Measurements from ENCODE around the gene HDLBP. TPM values are rescaled to one million over a fixed set of nuclear protein-coding genes. Genes with fewer than 3 reads are reported as not detected.
"Not testable (repeated sequence)": the region's sequence is repeated elsewhere in the genome, so short reads cannot be mapped to it uniquely, and the experiment has no call there.

Gene HDLBP
- total and polyA plus RNA-seq, 4 donors, result 220 to 476 (median 318) TPM

DNA sequence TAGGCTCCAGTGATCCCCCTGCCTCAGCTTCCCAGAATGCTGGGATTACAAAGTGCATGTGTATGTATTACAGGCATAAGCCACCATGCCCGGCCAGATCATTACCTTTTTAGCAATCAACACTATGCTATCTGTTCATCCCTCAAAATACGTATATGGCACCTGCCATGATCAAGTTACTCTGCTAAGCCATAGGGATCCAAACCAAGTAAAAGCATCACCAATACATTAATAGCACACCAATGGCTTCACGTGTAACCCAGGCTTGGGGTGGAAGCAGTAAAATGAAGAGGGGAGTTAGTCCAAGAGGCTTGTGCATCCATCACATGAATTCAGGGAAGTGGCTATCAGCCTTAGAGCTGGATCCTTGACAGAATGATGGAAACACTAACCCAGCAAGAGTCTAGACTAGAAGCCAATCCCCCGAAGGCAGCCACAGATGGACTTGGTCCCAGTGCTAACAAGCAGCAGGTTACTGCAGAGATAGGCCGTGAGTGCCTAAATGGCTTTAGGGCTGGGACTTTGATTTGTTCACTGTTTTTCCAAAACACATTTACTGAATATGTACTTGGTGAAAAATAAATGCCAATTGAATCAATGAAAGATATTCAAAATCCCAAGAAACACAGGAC lies 11.3 kb downstream of the HDLBP start:
- H3K36me3 ChIP-seq (ENCODE audit: control insufficient read depth in 1 of 2, insufficient read depth in 2 of 2, low read length in 1 of 2), result no peaks in the 10 kb centered on the region
- intact Hi-C loops (cut with DNase I), result no loop called here
- WGBS, 2 donors, result 75% methylated on average over 5 of the region's 5 CpGs
- no peaks in the 10 kb centered on the region for H3K4me1 ChIP-seq (ENCODE audit: control insufficient read depth in 1 of 2, insufficient read depth in 2 of 2, low read length in 2 of 2)
- H3K4me3 ChIP-seq (ENCODE audit: low read length in 2 of 2), result no peak overlapping the region
- H3K27me3 ChIP-seq (ENCODE audit: control insufficient read depth in 1 of 2, insufficient read depth in 2 of 2, low read length in 1 of 2), result no peaks in the 10 kb centered on the region
- DNase-seq, result no peak
- H3K9me3 ChIP-seq (ENCODE audit: control insufficient read depth, low read length), result no peaks in the 10 kb centered on the region
- no peak for ATAC-seq (ENCODE audit: low FRiP score)
- H3K27ac ChIP-seq (ENCODE audit: low read depth in 1 of 2, low read length in 2 of 2), result no peak overlapping the region

DNA sequence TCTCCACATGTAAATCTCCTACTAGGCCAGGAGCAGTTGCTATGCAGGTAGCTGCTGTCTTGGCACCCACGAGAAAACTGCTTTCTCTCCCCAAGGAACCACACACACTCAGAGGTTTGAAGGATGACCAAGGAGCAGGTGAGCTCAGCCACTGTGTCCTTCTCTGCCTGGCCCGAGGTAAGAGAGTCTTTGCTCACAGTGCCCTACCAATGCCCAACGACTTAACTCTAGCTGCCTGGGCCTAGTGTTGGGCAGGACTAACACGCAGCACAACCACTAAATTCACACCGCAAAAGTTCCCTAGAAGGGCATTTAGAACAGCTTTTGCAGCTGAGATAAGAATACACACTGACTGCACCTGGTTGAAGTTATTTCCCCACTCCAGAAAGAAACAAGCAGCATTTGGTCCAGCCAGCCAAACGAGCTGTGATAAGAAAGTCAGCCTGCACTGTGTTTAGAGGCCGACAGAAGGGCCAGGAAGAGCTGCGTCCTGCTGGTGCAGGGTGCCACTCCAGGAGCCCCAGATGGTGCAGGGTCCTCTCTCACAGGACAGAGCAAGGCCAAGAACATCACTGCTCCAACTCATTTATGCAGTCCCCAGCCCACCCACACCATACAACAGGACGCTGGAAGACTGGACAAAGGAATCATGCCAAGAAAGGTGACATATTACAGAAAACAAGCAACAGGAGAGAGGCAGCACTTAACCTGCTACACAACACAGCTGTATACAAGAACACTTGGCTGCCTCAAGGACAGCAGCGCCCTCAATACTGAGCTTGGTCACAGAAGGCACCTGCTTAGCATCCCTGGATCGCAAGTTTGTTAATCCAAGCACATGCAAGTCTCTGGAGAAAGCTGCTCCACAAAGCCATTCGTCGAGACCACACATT lies 12.5 kb downstream of the HDLBP start:
- no peak for DNase-seq
- intact Hi-C loops (cut with DNase I), result no loop called here

GRCh38 chr2:241302083-241302482 lies 13.4 kb downstream of the HDLBP start:
- WGBS, 2 donors, result 89 to 92% methylated on average over 3 of the region's 3 CpGs
- H3K27ac ChIP-seq (ENCODE audit: low read depth in 1 of 2, low read length in 2 of 2), result no peak overlapping the region
- no peak for DNase-seq
- H3K4me1 ChIP-seq (ENCODE audit: control insufficient read depth in 1 of 2, insufficient read depth in 2 of 2, low read length in 2 of 2), result no peaks in the 10 kb centered on the region
- ATAC-seq (ENCODE audit: low FRiP score), result no peak
- no peaks in the 10 kb centered on the region for H3K36me3 ChIP-seq (ENCODE audit: control insufficient read depth in 1 of 2, insufficient read depth in 2 of 2, low read length in 1 of 2)
- H3K4me3 ChIP-seq (ENCODE audit: low read length in 2 of 2), result no peak overlapping the region
- intact Hi-C loops (cut with DNase I), result no loop called here
- no peaks in the 10 kb centered on the region for H3K27me3 ChIP-seq (ENCODE audit: control insufficient read depth in 1 of 2, insufficient read depth in 2 of 2, low read length in 1 of 2)
- no peaks in the 10 kb centered on the region for H3K9me3 ChIP-seq (ENCODE audit: control insufficient read depth, low read length)

More for the DNA sequence above, 12.5 kb downstream of the HDLBP start:
- no peak overlapping the region for H3K27ac ChIP-seq (ENCODE audit: low read depth in 1 of 2, low read length in 2 of 2)
- no peaks in the 10 kb centered on the region for H3K36me3 ChIP-seq (ENCODE audit: control insufficient read depth in 1 of 2, insufficient read depth in 2 of 2, low read length in 1 of 2)
- no peaks in the 10 kb centered on the region for H3K27me3 ChIP-seq (ENCODE audit: control insufficient read depth in 1 of 2, insufficient read depth in 2 of 2, low read length in 1 of 2)
- H3K4me3 ChIP-seq (ENCODE audit: low read length in 2 of 2), result no peak overlapping the region
- no peak for ATAC-seq (ENCODE audit: low FRiP score)
- 59 to 66% methylated on average over 13 of the region's 13 CpGs for WGBS, 2 donors
- no peaks in the 10 kb centered on the region for H3K4me1 ChIP-seq (ENCODE audit: control insufficient read depth in 1 of 2, insufficient read depth in 2 of 2, low read length in 2 of 2)
- no peaks in the 10 kb centered on the region for H3K9me3 ChIP-seq (ENCODE audit: control insufficient read depth, low read length)

- DNase-seq (no peak), ATAC-seq (ENCODE audit: low FRiP score) (no peak)
- Histone ChIP-seq H3K4me1 (ENCODE audit: control insufficient read depth in 1 of 2, insufficient read depth in 2 of 2, low read length in 2 of 2) (no peaks in the 10 kb centered on the region), H3K27ac (ENCODE audit: low read depth in 1 of 2, low read length in 2 of 2) (no peak overlapping the region), H3K27me3 (ENCODE audit: control insufficient read depth in 1 of 2, insufficient read depth in 2 of 2, low read length in 1 of 2) (no peaks in the 10 kb centered on the region), H3K4me3 (ENCODE audit: low read length in 2 of 2) (no peak overlapping the region), H3K36me3 (ENCODE audit: control insufficient read depth in 1 of 2, insufficient read depth in 2 of 2, low read length in 1 of 2) (no peaks in the 10 kb centered on the region), H3K9me3 (ENCODE audit: control insufficient read depth, low read length) (no peaks in the 10 kb centered on the region)
- intact Hi-C loops (cut with DNase I), result no loop called here
- 83 to 86% methylated on average over 12 of the region's 12 CpGs for WGBS, 2 donors
Measured at GRCh38 chr2:241300000-241300399, 15.5 kb downstream of the HDLBP start.

DNA sequence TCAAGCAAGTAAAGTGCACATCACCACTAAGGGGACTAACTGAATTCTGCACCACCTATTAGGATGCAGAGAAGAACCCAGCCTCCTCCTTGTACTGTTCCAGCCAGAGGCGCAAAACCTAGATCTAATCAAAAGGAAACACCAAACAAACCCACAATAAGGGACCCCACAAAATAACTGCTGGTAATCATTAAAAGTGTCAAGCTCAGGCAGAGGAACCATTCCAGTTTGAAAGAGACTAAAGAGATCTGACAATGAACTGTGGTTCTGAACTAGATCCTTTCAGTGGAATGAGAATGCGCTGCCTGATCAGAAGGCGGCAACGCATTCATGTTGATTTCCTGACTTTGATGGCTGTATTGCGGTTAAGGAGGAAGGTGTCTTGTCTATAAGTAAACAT lies 16.8 kb downstream of the HDLBP start:
- DNase-seq (no peak), ATAC-seq (ENCODE audit: low FRiP score) (no peak)
- Histone ChIP-seq H3K4me1 (ENCODE audit: control insufficient read depth in 1 of 2, insufficient read depth in 2 of 2, low read length in 2 of 2) (no peaks in the 10 kb centered on the region), H3K9me3 (ENCODE audit: control insufficient read depth, low read length) (no peaks in the 10 kb centered on the region), H3K36me3 (ENCODE audit: control insufficient read depth in 1 of 2, insufficient read depth in 2 of 2, low read length in 1 of 2) (no peaks in the 10 kb centered on the region), H3K4me3 (ENCODE audit: low read length in 2 of 2) (no peak overlapping the region), H3K27me3 (ENCODE audit: control insufficient read depth in 1 of 2, insufficient read depth in 2 of 2, low read length in 1 of 2) (no peaks in the 10 kb centered on the region), H3K27ac (ENCODE audit: low read depth in 1 of 2, low read length in 2 of 2) (no peak overlapping the region)
- 95 to 96% methylated on average over 5 of the region's 5 CpGs for WGBS, 2 donors
- intact Hi-C loops (cut with DNase I), result no loop called here

GRCh38 chr2:241296767-241297166 lies 18.7 kb downstream of the HDLBP start:
- ATAC-seq (ENCODE audit: low FRiP score) (no peak), DNase-seq (no peak)
- H3K4me3 ChIP-seq (ENCODE audit: low read length in 2 of 2), result no peak overlapping the region
- WGBS, 2 donors, result 94 to 95% methylated on average over 8 of the region's 8 CpGs
- intact Hi-C loops (cut with DNase I), result no loop called here
- no peaks in the 10 kb centered on the region for H3K9me3 ChIP-seq (ENCODE audit: control insufficient read depth, low read length)
- H3K27me3 ChIP-seq (ENCODE audit: control insufficient read depth in 1 of 2, insufficient read depth in 2 of 2, low read length in 1 of 2), result no peaks in the 10 kb centered on the region
- H3K4me1 ChIP-seq (ENCODE audit: control insufficient read depth in 1 of 2, insufficient read depth in 2 of 2, low read length in 2 of 2), result no peaks in the 10 kb centered on the region
- H3K36me3 ChIP-seq (ENCODE audit: control insufficient read depth in 1 of 2, insufficient read depth in 2 of 2, low read length in 1 of 2), result no peaks in the 10 kb centered on the region
- no peak overlapping the region for H3K27ac ChIP-seq (ENCODE audit: low read depth in 1 of 2, low read length in 2 of 2)

GRCh38 chr2:241295326-241296095 lies 20.0 kb downstream of the HDLBP start:
- 66 to 70% methylated on average over 7 of the region's 7 CpGs for WGBS, 2 donors
- Histone ChIP-seq H3K4me1 (ENCODE audit: control insufficient read depth in 1 of 2, insufficient read depth in 2 of 2, low read length in 2 of 2) (no peaks in the 10 kb centered on the region), H3K27me3 (ENCODE audit: control insufficient read depth in 1 of 2, insufficient read depth in 2 of 2, low read length in 1 of 2) (no peaks in the 10 kb centered on the region), H3K9me3 (ENCODE audit: control insufficient read depth, low read length) (no peaks in the 10 kb centered on the region), H3K4me3 (ENCODE audit: low read length in 2 of 2) (no peak overlapping the region), H3K36me3 (ENCODE audit: control insufficient read depth in 1 of 2, insufficient read depth in 2 of 2, low read length in 1 of 2) (no peaks in the 10 kb centered on the region), H3K27ac (ENCODE audit: low read depth in 1 of 2, low read length in 2 of 2) (no peak overlapping the region)
- intact Hi-C loops (cut with DNase I), result no loop called here
- no peak for ATAC-seq (ENCODE audit: low FRiP score)
- no peak for DNase-seq

GRCh38 chr2:241293378-241293797 lies 22.1 kb downstream of the HDLBP start:
- H3K4me3 ChIP-seq (ENCODE audit: low read length in 2 of 2); H3K36me3 ChIP-seq (ENCODE audit: control insufficient read depth in 1 of 2, insufficient read depth in 2 of 2, low read length in 1 of 2); H3K9me3 ChIP-seq (ENCODE audit: control insufficient read depth, low read length); DNase-seq; H3K4me1 ChIP-seq (ENCODE audit: control insufficient read depth in 1 of 2, insufficient read depth in 2 of 2, low read length in 2 of 2); ATAC-seq (ENCODE audit: low FRiP score); H3K27ac ChIP-seq (ENCODE audit: low read depth in 1 of 2, low read length in 2 of 2); intact Hi-C loops (cut with DNase I); H3K27me3 ChIP-seq (ENCODE audit: control insufficient read depth in 1 of 2, insufficient read depth in 2 of 2, low read length in 1 of 2): not testable (repeated sequence)
- 89 to 91% methylated on average over 7 of the region's 7 CpGs for WGBS, 2 donors
